Right cardiac atrium (tissue), 5 donors: ENCODE data around the gene CEP85L. TPM values are rescaled to one million over a fixed set of nuclear protein-coding genes. Genes with fewer than 3 reads are reported as not detected.

ENCODE experiments used
- ATAC-seq, 2 donors: fragments of 200-7000 bp; cut with Tn5 transposase; one replicate each; pipeline versions ENCODE4 v1.8.0 to v1.9.1; 2020; ENCODE audit warnings: moderate library complexity in 2 of 2, mild to moderate bottlenecking in 1 of 2
- DNase-seq, 3 donors: peaks; one replicate each; pipeline ENCODE4 v3.0.0-alpha.2; 2020
- H3K27ac ChIP-seq: one replicate; pipeline ENCODE4 v1.5.1; 2013; ENCODE audit warnings: mild to moderate bottlenecking, low read length, control low read depth, moderate library complexity
- H3K27me3 ChIP-seq: one replicate; pipeline ENCODE4 v1.6.1; 2013; ENCODE audit not compliant: control insufficient read depth, insufficient read depth
- H3K4me1 ChIP-seq: one replicate; pipeline ENCODE4 v1.6.1; 2013; ENCODE audit warnings: low read length; ENCODE audit not compliant: control insufficient read depth, insufficient read depth
- H3K4me3 ChIP-seq: one replicate; pipeline ENCODE4 v1.5.1; 2013; ENCODE audit warnings: low read length, control low read depth
- H3K9me3 ChIP-seq: one replicate; pipeline ENCODE4 v1.6.1; 2013; ENCODE audit warnings: low read length; ENCODE audit not compliant: control insufficient read depth
- WGBS: extraction: QIAGEN DNeasy Blood & Tissue Kit; methylation state at CpG from one replicate; pipeline ENCODE4 v1.1.7; 2013; 5-methylcytosine and 5-hydroxymethylcytosine counted together
- intact Hi-C, 4 donors: fragments of 100-400 bp; cut with DNase I; formaldehyde crosslinking; loops; one replicate each; pipeline versions ENCODE4 v1.11.0 to v1.14.0; 2022 to 2023
- polyA plus RNA-seq: library from polyadenylated mRNA; stranded (reverse); fragments of 200-250 nt; gene quantifications from one replicate; pipeline ENCODE4 v1.2.3, GENCODE V29; 2013
- total RNA-seq, 4 donors: library from RNA; stranded (reverse); fragmentation: NEBNext Ultra II Directional; extraction: Animal tissue kit (Norgen Biotek cat#: 25700); gene quantifications; one replicate each; pipeline ENCODE4 v1.2.1, GENCODE V29; 2021
- donor health status: healthy with polysubstance abuse.
- donor health status: DM: no; HTN: yes; CAD: no.
- donor health status: DM: no; HTN: no; CAD: no.
- donor health status: DM: no; HTN: yes; CAD: no; lungs with severe emphysema.
- donor health status: DM: yes; HTN: yes; CAD: no.

The CEP85L gene
- total and polyA plus RNA-seq, 5 donors: 3.8 to 11.5 (median 7.2) TPM

GRCh38 chr6:118494091-118494490 is 157.3 kb downstream of the CEP85L start:
- ATAC-seq: no peak

GRCh38 chr6:118489990-118490389 is 161.4 kb downstream of the CEP85L start:
- H3K27me3 ChIP-seq: no peaks in the 10 kb centered on the region
- WGBS: 95% methylated on average over 3 of the region's 3 CpGs
- ATAC-seq: no peak

More at GRCh38 chr6:118494091-118494490, 157.3 kb downstream of the CEP85L start:
- H3K4me3 ChIP-seq: no peak overlapping the region
- no peak overlapping the region for H3K27ac ChIP-seq
- 55% methylated on average over 3 of the region's 3 CpGs for WGBS
- H3K27me3 ChIP-seq: no peaks in the 10 kb centered on the region
- no peaks in the 10 kb centered on the region for H3K4me1 ChIP-seq
- intact Hi-C loops: no loop called here
- H3K9me3 ChIP-seq: no peaks in the 10 kb centered on the region
- DNase-seq: no peak

GRCh38 chr6:118488631-118489030 is 162.8 kb downstream of the CEP85L start:
- DNase-seq: no peak

More at GRCh38 chr6:118489990-118490389, 161.4 kb downstream of the CEP85L start:
- Histone ChIP-seq H3K4me1 (no peaks in the 10 kb centered on the region), H3K27ac (no peak overlapping the region), H3K4me3 (no peak overlapping the region), H3K9me3 (no peaks in the 10 kb centered on the region)
- no peak for DNase-seq
- intact Hi-C loops: no loop called here

GRCh38 chr6:118485601-118486550 is 165.5 kb downstream of the CEP85L start:
- H3K4me3 ChIP-seq: no peak overlapping the region
- H3K4me1 ChIP-seq: no peaks in the 10 kb centered on the region
- H3K9me3 ChIP-seq: no peaks in the 10 kb centered on the region
- DNase-seq: no peak
- no peak overlapping the region for H3K27ac ChIP-seq
- ATAC-seq: no peak
- intact Hi-C loops: no loop called here
- 80% methylated on average over 2 of the region's 2 CpGs for WGBS
- H3K27me3 ChIP-seq: no peaks in the 10 kb centered on the region

More at GRCh38 chr6:118488631-118489030, 162.8 kb downstream of the CEP85L start:
- Histone ChIP-seq H3K27me3 (no peaks in the 10 kb centered on the region), H3K4me3 (no peak overlapping the region), H3K4me1 (no peaks in the 10 kb centered on the region), H3K27ac (no peak overlapping the region), H3K9me3 (no peaks in the 10 kb centered on the region)
- ATAC-seq: no peak
- intact Hi-C loops: no loop called here

- H3K4me1 ChIP-seq: no peaks in the 10 kb centered on the region
- DNase-seq (no peak), ATAC-seq (peak in 1 of 2 donors; percentile 45)
- intact Hi-C loops: no loop called here
- 34% methylated on average over 3 of the region's 3 CpGs for WGBS
- no peak overlapping the region for H3K27ac ChIP-seq
- no peaks in the 10 kb centered on the region for H3K9me3 ChIP-seq
- no peak overlapping the region for H3K4me3 ChIP-seq
- no peaks in the 10 kb centered on the region for H3K27me3 ChIP-seq
Measured at GRCh38 chr6:118476551-118476950, 174.8 kb downstream of the CEP85L start.

GRCh38 chr6:118473266-118473665 is 178.1 kb downstream of the CEP85L start:
- H3K4me1 ChIP-seq: no peaks in the 10 kb centered on the region
- H3K27me3 ChIP-seq: no peaks in the 10 kb centered on the region
- intact Hi-C loops: no loop called here
- no peak overlapping the region for H3K27ac ChIP-seq
- no peaks in the 10 kb centered on the region for H3K9me3 ChIP-seq
- ATAC-seq (no peak), DNase-seq (no peak)
- no peak overlapping the region for H3K4me3 ChIP-seq

GRCh38 chr6:118469468-118469867 is 181.9 kb downstream of the CEP85L start:
- ATAC-seq (no peak), DNase-seq (no peak)
- no peaks in the 10 kb centered on the region for H3K9me3 ChIP-seq
- intact Hi-C loops: no loop called here
- H3K4me3 ChIP-seq: no peak overlapping the region
- H3K27ac ChIP-seq: no peak overlapping the region
- no peaks in the 10 kb centered on the region for H3K27me3 ChIP-seq
- no peaks in the 10 kb centered on the region for H3K4me1 ChIP-seq
- 94% methylated on average over 4 of the region's 4 CpGs for WGBS

- ATAC-seq: no peak
- WGBS: 57% methylated on average over 4 of the region's 4 CpGs
- Histone ChIP-seq H3K27ac (no peak overlapping the region), H3K9me3 (no peaks in the 10 kb centered on the region), H3K27me3 (no peaks in the 10 kb centered on the region), H3K4me1 (no peaks in the 10 kb centered on the region), H3K4me3 (no peak overlapping the region)
- no peak for DNase-seq
- intact Hi-C loops: no loop called here
Measured at GRCh38 chr6:118468682-118469465, 182.5 kb downstream of the CEP85L start.

- no peak overlapping the region for H3K27ac ChIP-seq
- H3K9me3 ChIP-seq: no peaks in the 10 kb centered on the region
- intact Hi-C loops: no loop called here
- DNase-seq: no peak
- H3K27me3 ChIP-seq: no peaks in the 10 kb centered on the region
- no peak overlapping the region for H3K4me3 ChIP-seq
- no peak for ATAC-seq
- H3K4me1 ChIP-seq: no peaks in the 10 kb centered on the region
Measured at GRCh38 chr6:118467181-118467580, 184.2 kb downstream of the CEP85L start.

- Histone ChIP-seq H3K9me3 (no peaks in the 10 kb centered on the region), H3K27me3 (no peaks in the 10 kb centered on the region), H3K27ac (peak overlapping the region; percentile 23), H3K4me1 (no peaks in the 10 kb centered on the region), H3K4me3 (no peak overlapping the region)
- DNase-seq (no peak), ATAC-seq (peak; percentile 47 to 65)
- 71% methylated on average over 2 of the region's 2 CpGs for WGBS
- intact Hi-C loops: loop anchor here in 1 of 4 donors (5.0 kb wide), 1 partner anchor 92 kb away; no protein-coding TSS in a partner anchor
Measured at GRCh38 chr6:118464620-118465019, 186.8 kb downstream of the CEP85L start.

- H3K27ac ChIP-seq: no peak overlapping the region
- 81% methylated on average over 2 of the region's 2 CpGs for WGBS
- H3K4me3 ChIP-seq: no peak overlapping the region
- H3K9me3 ChIP-seq: no peaks in the 10 kb centered on the region
- no peaks in the 10 kb centered on the region for H3K27me3 ChIP-seq
- intact Hi-C loops: loop anchor here in 2 of 4 donors (2.0 to 5.0 kb wide), 2 partner anchors 44 to 89 kb away; no protein-coding TSS in a partner anchor
- ATAC-seq: no peak
- DNase-seq: no peak
- no peaks in the 10 kb centered on the region for H3K4me1 ChIP-seq
Measured at GRCh38 chr6:118460958-118461470, 190.4 kb downstream of the CEP85L start.
